ENCODE results near the gene COA8. TPM values are rescaled to one million over a fixed set of nuclear protein-coding genes. Genes with fewer than 3 reads are reported as not detected.

COA8 gene
- total and polyA plus RNA-seq, 2 of the 13 experiments (the other 11 are each of a cell fraction or from before 2014, with no cell fraction given), result 10.9 to 25.1 TPM

DNA sequence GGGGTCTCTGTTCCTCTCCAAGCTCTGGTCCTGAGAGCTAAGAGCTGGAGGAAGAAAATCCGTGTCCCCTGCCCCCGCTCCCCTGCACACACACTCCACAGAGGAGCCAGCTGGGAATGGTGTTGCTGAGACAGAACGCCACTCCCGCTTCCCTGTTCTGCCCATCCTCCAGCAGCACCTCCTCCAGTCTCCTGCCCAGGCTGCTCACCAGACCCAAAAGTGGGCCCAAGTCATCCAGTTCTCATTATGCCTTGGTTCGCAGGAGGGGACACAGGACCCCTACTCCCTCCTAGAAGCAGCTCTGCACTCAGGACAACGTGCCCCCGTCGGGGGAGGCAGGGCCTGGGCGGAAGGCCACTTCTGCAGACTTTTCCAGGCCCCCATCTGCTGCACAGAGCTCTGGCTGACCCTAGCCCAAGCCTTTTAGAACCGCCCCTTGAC is 34.6 kb upstream of the COA8 start (continued):
- TF ChIP-seq NRL (CRISPR knock-in tag; IDR thresholded peaks at IDR 0.05; ENCODE audit: borderline replicate concordance) (no peak), GATAD2A (CRISPR knock-in tag; IDR thresholded peaks at IDR 0.05) (no peak), RELA (CRISPR knock-in tag; IDR thresholded peaks at IDR 0.05) (no peak), ZNF775 (CRISPR knock-in tag; IDR thresholded peaks at IDR 0.05; ENCODE audit: borderline replicate concordance) (no peak), ZNF256 (CRISPR knock-in tag; conservative IDR thresholded peaks at IDR 0.05) (no peak), SP2 (CRISPR knock-in tag; IDR thresholded peaks at IDR 0.05) (no peak), ZNF605 (CRISPR knock-in tag; IDR thresholded peaks at IDR 0.05) (0 out of 2 replicates have a peak, but pooled peaks have one; percentile 24), ZNF563 (CRISPR knock-in tag; IDR thresholded peaks at IDR 0.05) (no peak), MXI1 (IDR thresholded peaks at IDR 0.05; ENCODE audit: borderline replicate concordance, low read depth, low read length) (no peak), ZSCAN20 (CRISPR knock-in tag; IDR thresholded peaks at IDR 0.05; ENCODE audit: borderline replicate concordance) (0 out of 2 replicates have a peak, but pooled peaks have one; percentile 6)
- TF ChIP-seq, protein P1, sequence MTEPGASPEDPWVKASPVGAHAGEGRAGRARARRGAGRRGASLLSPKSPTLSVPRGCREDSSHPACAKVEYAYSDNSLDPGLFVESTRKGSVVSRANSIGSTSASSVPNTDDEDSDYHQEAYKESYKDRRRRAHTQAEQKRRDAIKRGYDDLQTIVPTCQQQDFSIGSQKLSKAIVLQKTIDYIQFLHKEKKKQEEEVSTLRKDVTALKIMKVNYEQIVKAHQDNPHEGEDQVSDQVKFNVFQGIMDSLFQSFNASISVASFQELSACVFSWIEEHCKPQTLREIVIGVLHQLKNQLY (CRISPR knock-in tag; IDR thresholded peaks at IDR 0.05), result no peak; the same call in 1 of the 2 replicates
- TF ChIP-seq, protein P2, sequence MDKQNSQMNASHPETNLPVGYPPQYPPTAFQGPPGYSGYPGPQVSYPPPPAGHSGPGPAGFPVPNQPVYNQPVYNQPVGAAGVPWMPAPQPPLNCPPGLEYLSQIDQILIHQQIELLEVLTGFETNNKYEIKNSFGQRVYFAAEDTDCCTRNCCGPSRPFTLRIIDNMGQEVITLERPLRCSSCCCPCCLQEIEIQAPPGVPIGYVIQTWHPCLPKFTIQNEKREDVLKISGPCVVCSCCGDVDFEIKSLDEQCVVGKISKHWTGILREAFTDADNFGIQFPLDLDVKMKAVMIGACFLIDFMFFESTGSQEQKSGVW (CRISPR knock-in tag; IDR thresholded peaks at IDR 0.05; ENCODE audit: borderline replicate concordance), result no peak
- TF ChIP-seq, protein P3, sequence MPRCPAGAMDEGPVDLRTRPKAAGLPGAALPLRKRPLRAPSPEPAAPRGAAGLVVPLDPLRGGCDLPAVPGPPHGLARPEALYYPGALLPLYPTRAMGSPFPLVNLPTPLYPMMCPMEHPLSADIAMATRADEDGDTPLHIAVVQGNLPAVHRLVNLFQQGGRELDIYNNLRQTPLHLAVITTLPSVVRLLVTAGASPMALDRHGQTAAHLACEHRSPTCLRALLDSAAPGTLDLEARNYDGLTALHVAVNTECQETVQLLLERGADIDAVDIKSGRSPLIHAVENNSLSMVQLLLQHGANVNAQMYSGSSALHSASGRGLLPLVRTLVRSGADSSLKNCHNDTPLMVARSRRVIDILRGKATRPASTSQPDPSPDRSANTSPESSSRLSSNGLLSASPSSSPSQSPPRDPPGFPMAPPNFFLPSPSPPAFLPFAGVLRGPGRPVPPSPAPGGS (CRISPR knock-in tag; IDR thresholded peaks at IDR 0.05), result 0 out of 2 replicates have a peak, but pooled peaks have one; percentile 51
- TF ChIP-seq, protein P4, sequence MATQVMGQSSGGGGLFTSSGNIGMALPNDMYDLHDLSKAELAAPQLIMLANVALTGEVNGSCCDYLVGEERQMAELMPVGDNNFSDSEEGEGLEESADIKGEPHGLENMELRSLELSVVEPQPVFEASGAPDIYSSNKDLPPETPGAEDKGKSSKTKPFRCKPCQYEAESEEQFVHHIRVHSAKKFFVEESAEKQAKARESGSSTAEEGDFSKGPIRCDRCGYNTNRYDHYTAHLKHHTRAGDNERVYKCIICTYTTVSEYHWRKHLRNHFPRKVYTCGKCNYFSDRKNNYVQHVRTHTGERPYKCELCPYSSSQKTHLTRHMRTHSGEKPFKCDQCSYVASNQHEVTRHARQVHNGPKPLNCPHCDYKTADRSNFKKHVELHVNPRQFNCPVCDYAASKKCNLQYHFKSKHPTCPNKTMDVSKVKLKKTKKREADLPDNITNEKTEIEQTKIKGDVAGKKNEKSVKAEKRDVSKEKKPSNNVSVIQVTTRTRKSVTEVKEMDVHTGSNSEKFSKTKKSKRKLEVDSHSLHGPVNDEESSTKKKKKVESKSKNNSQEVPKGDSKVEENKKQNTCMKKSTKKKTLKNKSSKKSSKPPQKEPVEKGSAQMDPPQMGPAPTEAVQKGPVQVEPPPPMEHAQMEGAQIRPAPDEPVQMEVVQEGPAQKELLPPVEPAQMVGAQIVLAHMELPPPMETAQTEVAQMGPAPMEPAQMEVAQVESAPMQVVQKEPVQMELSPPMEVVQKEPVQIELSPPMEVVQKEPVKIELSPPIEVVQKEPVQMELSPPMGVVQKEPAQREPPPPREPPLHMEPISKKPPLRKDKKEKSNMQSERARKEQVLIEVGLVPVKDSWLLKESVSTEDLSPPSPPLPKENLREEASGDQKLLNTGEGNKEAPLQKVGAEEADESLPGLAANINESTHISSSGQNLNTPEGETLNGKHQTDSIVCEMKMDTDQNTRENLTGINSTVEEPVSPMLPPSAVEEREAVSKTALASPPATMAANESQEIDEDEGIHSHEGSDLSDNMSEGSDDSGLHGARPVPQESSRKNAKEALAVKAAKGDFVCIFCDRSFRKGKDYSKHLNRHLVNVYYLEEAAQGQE (IDR thresholded peaks at IDR 0.05; ENCODE audit: borderline replicate concordance in 1 of 2, low read depth in 1 of 2, low read length in 2 of 2), result no peak
- TF ChIP-seq, protein P5, sequence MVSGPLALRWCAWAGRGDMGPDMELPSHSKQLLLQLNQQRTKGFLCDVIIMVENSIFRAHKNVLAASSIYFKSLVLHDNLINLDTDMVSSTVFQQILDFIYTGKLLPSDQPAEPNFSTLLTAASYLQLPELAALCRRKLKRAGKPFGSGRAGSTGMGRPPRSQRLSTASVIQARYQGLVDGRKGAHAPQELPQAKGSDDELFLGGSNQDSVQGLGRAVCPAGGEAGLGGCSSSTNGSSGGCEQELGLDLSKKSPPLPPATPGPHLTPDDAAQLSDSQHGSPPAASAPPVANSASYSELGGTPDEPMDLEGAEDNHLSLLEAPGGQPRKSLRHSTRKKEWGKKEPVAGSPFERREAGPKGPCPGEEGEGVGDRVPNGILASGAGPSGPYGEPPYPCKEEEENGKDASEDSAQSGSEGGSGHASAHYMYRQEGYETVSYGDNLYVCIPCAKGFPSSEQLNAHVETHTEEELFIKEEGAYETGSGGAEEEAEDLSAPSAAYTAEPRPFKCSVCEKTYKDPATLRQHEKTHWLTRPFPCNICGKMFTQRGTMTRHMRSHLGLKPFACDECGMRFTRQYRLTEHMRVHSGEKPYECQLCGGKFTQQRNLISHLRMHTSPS (CRISPR knock-in tag; IDR thresholded peaks at IDR 0.05; ENCODE audit: low read depth), result no peak
- TF ChIP-seq, protein P6, sequence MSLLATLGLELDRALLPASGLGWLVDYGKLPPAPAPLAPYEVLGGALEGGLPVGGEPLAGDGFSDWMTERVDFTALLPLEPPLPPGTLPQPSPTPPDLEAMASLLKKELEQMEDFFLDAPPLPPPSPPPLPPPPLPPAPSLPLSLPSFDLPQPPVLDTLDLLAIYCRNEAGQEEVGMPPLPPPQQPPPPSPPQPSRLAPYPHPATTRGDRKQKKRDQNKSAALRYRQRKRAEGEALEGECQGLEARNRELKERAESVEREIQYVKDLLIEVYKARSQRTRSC (CRISPR knock-in tag; IDR thresholded peaks at IDR 0.05; ENCODE audit: low read depth), result no peak
- TF ChIP-seq, protein P7, sequence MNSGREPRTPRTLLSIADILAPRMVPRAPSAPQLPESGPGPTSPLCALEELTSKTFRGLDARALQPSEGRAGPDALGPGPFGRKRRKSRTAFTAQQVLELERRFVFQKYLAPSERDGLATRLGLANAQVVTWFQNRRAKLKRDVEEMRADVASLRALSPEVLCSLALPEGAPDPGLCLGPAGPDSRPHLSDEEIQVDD (CRISPR knock-in tag; IDR thresholded peaks at IDR 0.05; ENCODE audit: borderline replicate concordance), result no peak
- TF ChIP-seq, protein P8, sequence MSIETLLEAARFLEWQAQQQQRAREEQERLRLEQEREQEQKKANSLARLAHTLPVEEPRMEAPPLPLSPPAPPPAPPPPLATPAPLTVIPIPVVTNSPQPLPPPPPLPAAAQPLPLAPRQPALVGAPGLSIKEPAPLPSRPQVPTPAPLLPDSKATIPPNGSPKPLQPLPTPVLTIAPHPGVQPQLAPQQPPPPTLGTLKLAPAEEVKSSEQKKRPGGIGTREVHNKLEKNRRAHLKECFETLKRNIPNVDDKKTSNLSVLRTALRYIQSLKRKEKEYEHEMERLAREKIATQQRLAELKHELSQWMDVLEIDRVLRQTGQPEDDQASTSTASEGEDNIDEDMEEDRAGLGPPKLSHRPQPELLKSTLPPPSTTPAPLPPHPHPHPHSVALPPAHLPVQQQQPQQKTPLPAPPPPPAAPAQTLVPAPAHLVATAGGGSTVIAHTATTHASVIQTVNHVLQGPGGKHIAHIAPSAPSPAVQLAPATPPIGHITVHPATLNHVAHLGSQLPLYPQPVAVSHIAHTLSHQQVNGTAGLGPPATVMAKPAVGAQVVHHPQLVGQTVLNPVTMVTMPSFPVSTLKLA (IDR thresholded peaks at IDR 0.05), result no peak

Data from HepG2 (cell line).